ENCODE results near the gene SCIN.

- TF ChIP-seq CTCF (IDR thresholded peaks at IDR 0.05) = no peak
- TF ChIP-seq ZFX (IDR thresholded peaks at IDR 0.05; ENCODE audit: borderline replicate concordance) = no peak
Observed at GRCh38 chr7:12649348-12649747, 78.8 kb downstream of the SCIN start.
